ENCODE data around the gene PNLIPRP2.

- TF ChIP-seq GATA2 (IDR thresholded peaks at IDR 0.05; ENCODE audit: low read depth, low read length): no peak
- no peak for TF ChIP-seq GATA3 (IDR thresholded peaks at IDR 0.05; ENCODE audit: low read depth, low read length)
Observed at GRCh38 chr10:116594525-116595035, 26.2 kb upstream of the PNLIPRP2 start.

Measured in SH-SY5Y (cell line).